Vagina (tissue), 2 donors: ENCODE measurements around the gene PAWR. TPM values are rescaled to one million over a fixed set of nuclear protein-coding genes. Genes with fewer than 3 reads are reported as not detected.

ENCODE experiments used
- DNase-seq, 2 donors: peaks; one replicate each; pipeline ENCODE4 v3.0.0-alpha.2; 2017; ENCODE audit errors: extremely low spot score in 2 of 2
- H3K27ac ChIP-seq: fragments of 200-600 bp; sonication (generic); one replicate; pipeline ENCODE4 v1.5.1; 2019
- H3K27me3 ChIP-seq: fragments of 200-600 bp; sonication (generic); one replicate; pipeline ENCODE4 v1.5.1; 2019
- H3K36me3 ChIP-seq, 2 donors: fragments of 200-600 bp; sonication (generic); one replicate each; pipeline ENCODE4 v1.5.1; 2017 to 2019
- H3K4me1 ChIP-seq: fragments of 200-600 bp; sonication (generic); one replicate; pipeline ENCODE4 v1.5.1; 2019
- H3K4me3 ChIP-seq, 2 donors: fragments of 200-600 bp; sonication (generic); 1 replicate in 1 of 2; 2 replicates in 1 of 2; pipeline ENCODE4 v1.5.1; 2016 to 2019
- H3K9me3 ChIP-seq: fragments of 200-600 bp; sonication (generic); one replicate; pipeline ENCODE4 v1.5.1; 2019
- POLR2A ChIP-seq, 2 donors: fragments of 450-650 bp; IDR thresholded peaks; one replicate each; pipeline ENCODE4 v1.6.1; 2017; ENCODE audit warnings: antibody characterized with exemption in 2 of 2, mild to moderate bottlenecking in 2 of 2, moderate library complexity in 2 of 2
- POLR2AphosphoS5 ChIP-seq, 2 donors: sonication (generic); formaldehyde crosslinking; IDR thresholded peaks; one replicate each; pipeline ENCODE4 v1.9.0; 2017; ENCODE audit warnings: antibody characterized with exemption in 2 of 2, mild to moderate bottlenecking in 2 of 2, low read depth in 1 of 2; ENCODE audit not compliant: insufficient read depth in 1 of 2
- intact Hi-C: fragments of 100-400 bp; cut with DNase I; formaldehyde crosslinking; loops from one replicate; pipeline ENCODE4 v1.15.1; 2023
- total RNA-seq: library from RNA; depleted of rRNA; stranded (reverse); fragments of >200 nt; gene quantifications from one replicate; pipeline ENCODE4 v1.2.3, GENCODE V29; 2016
- TF ChIP-seq, protein P1 (sequence below), 3 experiments: fragments of 450-650 bp in 2 of 3; fragments of 200-600 bp in 1 of 3; sonication (generic) in 1 of 3; IDR thresholded peaks; one replicate each; pipeline ENCODE4 v1.5.1; 2017 to 2019; ENCODE audit warnings: antibody characterized with exemption in 3 of 3, mild to moderate bottlenecking in 2 of 3, moderate library complexity in 2 of 3

The PAWR gene
- total RNA-seq, 1 donor from 2014 or later: 103 TPM

DNA sequence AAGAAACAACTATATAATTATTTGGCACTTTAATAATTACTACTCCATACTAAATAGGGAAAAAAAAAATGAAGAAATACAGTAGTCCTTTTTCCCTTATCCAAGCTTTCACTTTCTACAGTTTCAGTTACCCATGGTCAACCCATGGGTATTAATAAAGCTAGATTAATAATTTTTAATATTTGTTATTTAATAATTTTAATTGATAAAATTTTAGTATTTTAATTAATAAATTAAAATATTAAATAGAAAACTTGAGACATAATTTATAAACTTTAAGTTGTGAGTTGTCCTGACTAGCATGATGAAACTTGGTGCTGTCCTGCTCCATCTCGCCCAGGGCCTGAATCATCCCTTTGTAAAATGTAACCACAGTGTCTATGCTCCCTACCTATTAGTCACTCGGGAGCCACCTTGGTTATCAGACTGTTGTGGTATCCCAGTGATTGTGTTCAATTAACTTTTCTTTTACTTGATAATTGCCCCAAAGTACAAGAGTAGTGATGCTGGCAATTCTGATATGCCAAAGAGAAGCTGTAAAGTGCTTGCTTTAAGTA is 71.8 kb downstream of the PAWR start:
- no peak for DNase-seq
- Histone ChIP-seq H3K9me3 (no peaks in the 10 kb centered on the region), H3K27ac (no peak overlapping the region), H3K4me1 (peaks cover 8% of the 10 kb centered on the region), H3K27me3 (no peaks in the 10 kb centered on the region), H3K36me3 (peaks cover 0 to 9% of the 10 kb centered on the region in 2 donors), H3K4me3 (no peak overlapping the region)
- intact Hi-C loops: no loop called here
- TF ChIP-seq, protein P1, sequence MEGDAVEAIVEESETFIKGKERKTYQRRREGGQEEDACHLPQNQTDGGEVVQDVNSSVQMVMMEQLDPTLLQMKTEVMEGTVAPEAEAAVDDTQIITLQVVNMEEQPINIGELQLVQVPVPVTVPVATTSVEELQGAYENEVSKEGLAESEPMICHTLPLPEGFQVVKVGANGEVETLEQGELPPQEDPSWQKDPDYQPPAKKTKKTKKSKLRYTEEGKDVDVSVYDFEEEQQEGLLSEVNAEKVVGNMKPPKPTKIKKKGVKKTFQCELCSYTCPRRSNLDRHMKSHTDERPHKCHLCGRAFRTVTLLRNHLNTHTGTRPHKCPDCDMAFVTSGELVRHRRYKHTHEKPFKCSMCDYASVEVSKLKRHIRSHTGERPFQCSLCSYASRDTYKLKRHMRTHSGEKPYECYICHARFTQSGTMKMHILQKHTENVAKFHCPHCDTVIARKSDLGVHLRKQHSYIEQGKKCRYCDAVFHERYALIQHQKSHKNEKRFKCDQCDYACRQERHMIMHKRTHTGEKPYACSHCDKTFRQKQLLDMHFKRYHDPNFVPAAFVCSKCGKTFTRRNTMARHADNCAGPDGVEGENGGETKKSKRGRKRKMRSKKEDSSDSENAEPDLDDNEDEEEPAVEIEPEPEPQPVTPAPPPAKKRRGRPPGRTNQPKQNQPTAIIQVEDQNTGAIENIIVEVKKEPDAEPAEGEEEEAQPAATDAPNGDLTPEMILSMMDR (IDR thresholded peaks at IDR 0.05): no peak

DNA sequence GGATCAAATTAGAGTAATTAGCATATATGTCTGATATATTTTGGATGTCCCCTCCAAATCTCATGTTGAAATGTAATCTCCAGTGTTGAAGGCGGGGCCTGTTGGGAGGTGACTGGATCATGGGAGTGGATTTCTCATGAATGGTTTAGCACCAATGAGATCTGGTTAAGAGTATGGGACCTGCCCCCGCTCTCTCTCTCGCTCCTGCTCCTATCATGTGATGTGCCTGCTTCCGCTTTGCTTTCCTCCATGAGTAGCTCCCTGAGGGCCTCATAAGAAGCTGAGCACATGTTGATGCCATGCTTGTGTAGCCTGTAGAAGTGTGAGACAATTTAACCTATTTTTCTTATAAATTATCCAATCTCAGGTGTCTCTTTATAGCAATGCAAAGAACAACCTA is 73.1 kb downstream of the PAWR start:
- peaks cover 0 to 9% of the 10 kb centered on the region in 2 donors for H3K36me3 ChIP-seq
- H3K27ac ChIP-seq: no peak overlapping the region
- TF ChIP-seq, protein P1 (IDR thresholded peaks at IDR 0.05): no peak
- no peak for TF ChIP-seq POLR2AphosphoS5 (IDR thresholded peaks at IDR 0.05; ENCODE audit: insufficient read depth in 1 of 2, low read depth in 1 of 2)
- TF ChIP-seq POLR2A (IDR thresholded peaks at IDR 0.05): no peak
- H3K9me3 ChIP-seq: no peaks in the 10 kb centered on the region
- H3K4me3 ChIP-seq: no peak overlapping the region
- peaks cover 8% of the 10 kb centered on the region for H3K4me1 ChIP-seq
- DNase-seq: no peak
- intact Hi-C loops: no loop called here
- no peaks in the 10 kb centered on the region for H3K27me3 ChIP-seq

DNA sequence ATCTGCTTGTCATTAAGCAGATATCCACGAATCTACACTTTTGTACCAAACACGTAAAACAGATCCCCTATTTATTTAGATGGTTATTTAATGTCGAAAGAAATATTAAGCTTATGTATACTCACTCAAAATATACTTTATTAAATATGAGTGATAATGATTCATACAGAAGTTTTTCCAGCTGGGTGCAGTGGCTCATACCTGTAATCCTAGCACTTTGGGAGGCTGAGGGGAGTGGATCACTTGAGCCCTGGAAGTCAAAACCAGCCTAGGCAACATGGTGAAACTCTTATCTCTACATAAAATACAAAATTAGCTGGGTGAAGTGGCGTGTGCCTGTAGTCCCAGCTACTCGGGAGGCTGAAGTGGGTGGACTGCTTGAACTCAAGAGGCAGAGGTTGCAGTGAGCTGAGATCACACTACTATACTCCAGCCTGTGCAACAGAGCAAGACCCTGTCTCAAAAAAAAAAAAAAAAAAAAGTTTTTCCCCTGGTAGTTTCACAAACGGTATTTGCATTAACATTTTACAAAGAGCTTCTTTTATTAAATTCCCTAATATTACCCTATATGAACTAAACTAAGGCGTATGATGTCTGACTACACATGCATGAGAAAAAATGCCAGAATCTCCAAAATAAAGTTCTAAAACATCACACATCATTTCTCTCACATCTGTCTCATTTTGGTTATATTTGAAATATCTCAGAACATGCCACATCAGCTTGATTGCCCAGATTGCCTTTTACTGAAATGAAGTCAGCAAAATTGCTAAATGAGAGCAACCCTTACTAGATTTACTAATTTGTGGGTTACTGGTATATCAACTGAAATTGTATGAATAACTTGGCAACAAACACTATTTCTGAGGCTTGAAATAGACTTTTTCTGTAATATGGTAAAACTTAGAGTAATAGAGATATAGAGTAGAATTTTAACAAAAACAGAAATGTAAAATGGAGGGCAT is 74.9 kb downstream of the PAWR start:
- TF ChIP-seq, protein P1 (IDR thresholded peaks at IDR 0.05): no peak
- TF ChIP-seq POLR2AphosphoS5 (IDR thresholded peaks at IDR 0.05; ENCODE audit: insufficient read depth in 1 of 2, low read depth in 1 of 2) (no peak), POLR2A (IDR thresholded peaks at IDR 0.05) (no peak)
- DNase-seq: no peak
- Histone ChIP-seq H3K27ac (no peak overlapping the region), H3K4me3 (no peak overlapping the region), H3K9me3 (no peaks in the 10 kb centered on the region), H3K4me1 (peaks cover 8% of the 10 kb centered on the region), H3K36me3 (peaks cover 0 to 7% of the 10 kb centered on the region in 2 donors), H3K27me3 (no peaks in the 10 kb centered on the region)
- intact Hi-C loops: no loop called here

DNA sequence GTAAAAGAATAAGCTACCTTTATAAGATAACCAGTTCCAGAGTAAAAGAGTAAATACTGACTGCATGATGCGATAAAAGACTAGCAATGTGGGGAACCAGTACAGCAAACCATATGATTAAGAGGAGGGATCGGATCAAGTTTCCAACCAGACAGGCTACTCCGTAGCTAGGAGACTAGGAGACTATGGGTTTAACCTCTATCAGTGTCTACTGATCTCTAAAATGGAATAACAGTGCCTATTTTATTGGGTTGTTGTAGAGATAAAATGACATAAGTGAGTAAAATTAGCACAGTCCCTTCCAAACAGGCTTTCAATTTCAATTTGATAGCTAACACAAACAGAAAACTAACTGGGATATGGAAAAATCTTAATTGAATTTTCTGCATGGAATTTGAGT is 76.0 kb downstream of the PAWR start:
- no peaks in the 10 kb centered on the region for H3K36me3 ChIP-seq
- TF ChIP-seq POLR2AphosphoS5 (IDR thresholded peaks at IDR 0.05; ENCODE audit: insufficient read depth in 1 of 2, low read depth in 1 of 2) (no peak), POLR2A (IDR thresholded peaks at IDR 0.05) (no peak)
- TF ChIP-seq, protein P1 (IDR thresholded peaks at IDR 0.05): no peak
- DNase-seq: no peak
- H3K4me3 ChIP-seq: no peak overlapping the region
- no peak overlapping the region for H3K27ac ChIP-seq
- intact Hi-C loops: no loop called here
- peaks cover 8% of the 10 kb centered on the region for H3K4me1 ChIP-seq
- H3K27me3 ChIP-seq: no peaks in the 10 kb centered on the region
- H3K9me3 ChIP-seq: no peaks in the 10 kb centered on the region

DNA sequence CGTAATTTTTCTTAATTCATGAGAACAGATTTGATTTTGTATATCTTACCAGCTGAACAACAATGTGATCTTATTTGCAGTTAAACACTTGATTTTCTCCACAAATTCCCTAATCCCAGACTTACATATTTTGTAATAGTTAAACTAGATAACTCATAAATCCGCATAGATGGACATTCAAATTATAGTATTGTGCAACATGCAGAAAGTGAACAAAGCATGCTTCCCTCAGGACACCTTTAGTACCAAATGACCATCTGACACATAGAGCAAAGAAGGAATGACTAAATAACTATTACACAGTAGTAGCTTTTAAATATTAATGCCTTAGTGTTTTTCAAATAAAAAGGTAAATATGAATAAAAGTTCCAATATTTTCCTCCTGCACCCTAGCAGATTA is 88.9 kb downstream of the PAWR start:
- Histone ChIP-seq H3K36me3 (no peaks in the 10 kb centered on the region), H3K27ac (no peak overlapping the region), H3K9me3 (no peaks in the 10 kb centered on the region), H3K4me1 (no peaks in the 10 kb centered on the region), H3K27me3 (no peaks in the 10 kb centered on the region), H3K4me3 (no peak overlapping the region)
- no peak for TF ChIP-seq POLR2A (IDR thresholded peaks at IDR 0.05)
- TF ChIP-seq, protein P1 (IDR thresholded peaks at IDR 0.05): no peak
- TF ChIP-seq POLR2AphosphoS5 (IDR thresholded peaks at IDR 0.05; ENCODE audit: insufficient read depth in 1 of 2, low read depth in 1 of 2): no peak
- intact Hi-C loops: no loop called here
- DNase-seq: no peak
